K562 (cell line): ENCODE results near the gene TAS2R41. TPM values are rescaled to one million over a fixed set of nuclear protein-coding genes. Genes with fewer than 3 reads are reported as not detected.

ENCODE experiments used
- ARID4B ChIP-seq: sonication (generic); formaldehyde crosslinking; IDR thresholded peaks from 2 replicates; pipeline ENCODE4 v1.8.0; 2022; ENCODE audit warnings: mild to moderate bottlenecking, missing genetic modification reagents
- CCNT2 ChIP-seq: IDR thresholded peaks from 2 replicates; pipeline ENCODE4 v1.6.1; 2011; ENCODE audit warnings: borderline replicate concordance, low read depth, mild to moderate bottlenecking, moderate library complexity, mixed read lengths, low read length; ENCODE audit not compliant: insufficient read length; ENCODE audit errors: extremely low read depth
- MYC ChIP-seq, 2 experiments: fragments of 250-450 bp in 1 of 2; sonication (Bioruptor Pico) in 1 of 2; IDR thresholded peaks; 2 replicates each; pipeline versions ENCODE4 v1.5.1 to v1.6.1; 2012 to 2021; ENCODE audit warnings: low read depth in 2 of 2, borderline replicate concordance in 1 of 2, improper control_type of control experiment in 1 of 2, low read length in 1 of 2, mild to moderate bottlenecking in 1 of 2, moderate library complexity in 1 of 2
- NCOR1 ChIP-seq: fragments of 450-650 bp; IDR thresholded peaks from 2 replicates; pipeline ENCODE4 v1.6.1; 2016; ENCODE audit warnings: mild to moderate bottlenecking, moderate library complexity
- REST ChIP-seq, 2 experiments: fragments of 450-650 bp; formaldehyde crosslinking in 1 of 2; IDR thresholded peaks; 2 replicates each; pipeline versions ENCODE4 v1.4.0 to v1.6.1; 2014 to 2020; ENCODE audit warnings: mild to moderate bottlenecking in 2 of 2, borderline replicate concordance in 1 of 2, low read depth in 1 of 2
- SMAD1 ChIP-seq: fragments of 150-350 bp; IDR thresholded peaks from 2 replicates; pipeline ENCODE4 v1.6.1; 2014; ENCODE audit warnings: low read length, low read depth; ENCODE audit not compliant: partially characterized antibody
- ZNF133 ChIP-seq: fragments of 250-450 bp; sonication (Bioruptor Pico); IDR thresholded peaks from 2 replicates; pipeline ENCODE4 v1.4.0; 2020; ENCODE audit warnings: mild to moderate bottlenecking
- ZNF239 ChIP-seq: fragments of 250-450 bp; sonication (Bioruptor Pico); IDR thresholded peaks from 2 replicates; pipeline ENCODE4 v1.4.0; 2020; ENCODE audit warnings: mild to moderate bottlenecking
- ZNF274 ChIP-seq: IDR thresholded peaks from 2 replicates; pipeline ENCODE4 v1.6.1; 2011; ENCODE audit warnings: low read depth, mild to moderate bottlenecking, low read length, moderate library complexity, borderline replicate concordance
- polyA plus RNA-seq, 8 experiments: library from polyadenylated mRNA; depleted of rRNA in 4 of 8; stranded (reverse) in 5 of 8; unstranded in 3 of 8; fragments of >200 nt; fragmentation: Nextera tagmentation in 2 of 8; fragmentation: Illumina TruSeq in 1 of 8; extraction: Ambion mirVana in 2 of 8; extraction: Trizol in 1 of 8; gene quantifications; 2 replicates each; pipeline versions ENCODE4 v1.2.1 to v1.2.3, GENCODE V29; 2011 to 2014; ENCODE audit warnings: inconsistent platforms in 1 of 8, missing spikeins in 1 of 8
- total RNA-seq, 7 experiments: library from RNA; depleted of rRNA in 6 of 7; stranded (reverse); fragments of >200 nt in 6 of 7; fragmentation: Illumina TruSeq in 2 of 7; extraction: Trizol in 2 of 7; gene quantifications; 2 replicates each; pipeline versions ENCODE4 v1.2.1 to v1.2.3, GENCODE V29; 2011 to 2021; ENCODE audit warnings: low replicate concordance in 1 of 7
- TF ChIP-seq, protein P1 (sequence below): fragments of 450-650 bp; IDR thresholded peaks from 2 replicates; pipeline ENCODE4 v1.6.1; 2016; ENCODE audit warnings: borderline replicate concordance
- TF ChIP-seq, protein P2 (sequence below): fragments of 450-650 bp; conservative IDR thresholded peaks from 2 replicates; pipeline ENCODE4 v1.6.1; 2016; ENCODE audit warnings: missing genetic modification characterization, low read depth, mild to moderate bottlenecking, missing compliant biosample characterization, moderate library complexity

The TAS2R41 gene
- total and polyA plus RNA-seq, 9 of the 15 experiments (the other 6 are each of a cell fraction or from before 2014, with no cell fraction given): not detected

DNA sequence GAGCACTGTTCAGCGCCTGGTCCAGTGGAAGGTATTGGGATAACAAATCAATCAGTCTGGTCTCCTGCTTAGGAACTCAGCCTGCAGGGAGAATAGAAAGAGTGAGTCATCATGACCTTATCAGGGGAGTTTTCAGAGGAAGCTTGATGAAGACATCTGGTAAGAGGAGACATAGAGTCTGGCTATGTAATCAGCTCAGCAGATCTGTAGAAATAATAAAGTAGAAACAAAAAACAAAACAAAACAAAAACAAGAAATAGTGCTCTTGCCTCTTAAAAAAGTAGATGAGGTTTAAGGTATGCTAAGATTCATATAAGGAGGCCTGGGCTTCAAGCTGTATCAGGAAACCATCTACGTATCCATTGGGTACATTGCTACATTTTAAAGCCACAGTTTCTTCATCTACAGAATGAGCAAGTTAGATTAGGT is 14.4 kb downstream of the TAS2R41 start (continued):
- TF ChIP-seq, protein P1, sequence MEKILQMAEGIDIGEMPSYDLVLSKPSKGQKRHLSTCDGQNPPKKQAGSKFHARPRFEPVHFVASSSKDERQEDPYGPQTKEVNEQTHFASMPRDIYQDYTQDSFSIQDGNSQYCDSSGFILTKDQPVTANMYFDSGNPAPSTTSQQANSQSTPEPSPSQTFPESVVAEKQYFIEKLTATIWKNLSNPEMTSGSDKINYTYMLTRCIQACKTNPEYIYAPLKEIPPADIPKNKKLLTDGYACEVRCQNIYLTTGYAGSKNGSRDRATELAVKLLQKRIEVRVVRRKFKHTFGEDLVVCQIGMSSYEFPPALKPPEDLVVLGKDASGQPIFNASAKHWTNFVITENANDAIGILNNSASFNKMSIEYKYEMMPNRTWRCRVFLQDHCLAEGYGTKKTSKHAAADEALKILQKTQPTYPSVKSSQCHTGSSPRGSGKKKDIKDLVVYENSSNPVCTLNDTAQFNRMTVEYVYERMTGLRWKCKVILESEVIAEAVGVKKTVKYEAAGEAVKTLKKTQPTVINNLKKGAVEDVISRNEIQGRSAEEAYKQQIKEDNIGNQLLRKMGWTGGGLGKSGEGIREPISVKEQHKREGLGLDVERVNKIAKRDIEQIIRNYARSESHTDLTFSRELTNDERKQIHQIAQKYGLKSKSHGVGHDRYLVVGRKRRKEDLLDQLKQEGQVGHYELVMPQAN: no peak
- peak; percentile 39 for TF ChIP-seq SMAD1
- peak; percentile 37; the same call in 1 of the 2 replicates for TF ChIP-seq REST (IDR thresholded peaks at IDR 0.05; ENCODE audit: borderline replicate concordance)
- no peak for TF ChIP-seq REST (CRISPR knock-in tag; IDR thresholded peaks at IDR 0.05; ENCODE audit: low read depth)
- TF ChIP-seq MYC (IDR thresholded peaks at IDR 0.05; ENCODE audit: low read depth, low read length): no peak
- TF ChIP-seq MYC (CRISPR knock-in tag; IDR thresholded peaks at IDR 0.05; ENCODE audit: borderline replicate concordance, low read depth): no peak
- no peak for TF ChIP-seq ARID4B (CRISPR knock-in tag)
- TF ChIP-seq, protein P2, sequence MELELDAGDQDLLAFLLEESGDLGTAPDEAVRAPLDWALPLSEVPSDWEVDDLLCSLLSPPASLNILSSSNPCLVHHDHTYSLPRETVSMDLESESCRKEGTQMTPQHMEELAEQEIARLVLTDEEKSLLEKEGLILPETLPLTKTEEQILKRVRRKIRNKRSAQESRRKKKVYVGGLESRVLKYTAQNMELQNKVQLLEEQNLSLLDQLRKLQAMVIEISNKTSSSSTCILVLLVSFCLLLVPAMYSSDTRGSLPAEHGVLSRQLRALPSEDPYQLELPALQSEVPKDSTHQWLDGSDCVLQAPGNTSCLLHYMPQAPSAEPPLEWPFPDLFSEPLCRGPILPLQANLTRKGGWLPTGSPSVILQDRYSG (tag): no peak
- TF ChIP-seq ZNF274: no peak
- peak; percentile 21 for TF ChIP-seq CCNT2
- no peak for TF ChIP-seq ZNF133 (CRISPR knock-in tag)
- no peak for TF ChIP-seq ZNF239 (CRISPR knock-in tag)
- TF ChIP-seq NCOR1: no peak
